GM23248 (cell line): ENCODE measurements around the gene KCNQ2. TPM values are rescaled to one million over a fixed set of nuclear protein-coding genes. Genes with fewer than 3 reads are reported as not detected.

Source experiments
- DNase-seq: peaks from one replicate; pipeline ENCODE4 v3.0.0-alpha.2; 2015
- H2AFZ ChIP-seq: fragments of 200-600 bp; sonication (generic); 2 replicates; pipeline ENCODE4 v1.6.1; 2016; ENCODE audit warnings: antibody characterized with exemption
- H3F3A ChIP-seq: fragments of 200-600 bp; sonication (generic); 2 replicates; pipeline ENCODE4 v1.6.1; 2016; ENCODE audit warnings: mild to moderate bottlenecking, antibody characterized with exemption, mixed run types; ENCODE audit not compliant: insufficient read depth
- H3K27ac ChIP-seq: fragments of 200-600 bp; sonication (generic); 2 replicates; pipeline ENCODE4 v1.5.1; 2016; ENCODE audit warnings: mild to moderate bottlenecking
- H3K27me3 ChIP-seq: fragments of 200-600 bp; sonication (generic); replicated peaks from 2 replicates; pipeline ENCODE4 v1.6.1; 2016; ENCODE audit warnings: mild to moderate bottlenecking; ENCODE audit not compliant: insufficient read depth
- H3K36me3 ChIP-seq: fragments of 200-600 bp; sonication (generic); 2 replicates; pipeline ENCODE4 v1.6.1; 2016; ENCODE audit warnings: low read depth, mild to moderate bottlenecking
- H3K4me1 ChIP-seq: fragments of 200-600 bp; sonication (generic); 2 replicates; pipeline ENCODE4 v1.6.1; 2016; ENCODE audit warnings: mild to moderate bottlenecking; ENCODE audit not compliant: insufficient read depth
- H3K4me2 ChIP-seq: fragments of 200-600 bp; sonication (generic); one replicate; pipeline ENCODE4 v1.6.1; 2016; ENCODE audit warnings: mild to moderate bottlenecking; ENCODE audit not compliant: unreplicated experiment
- H3K4me3 ChIP-seq: fragments of 200-600 bp; sonication (generic); 2 replicates; pipeline ENCODE4 v1.5.1; 2016; ENCODE audit warnings: mild to moderate bottlenecking
- H3K79me2 ChIP-seq: fragments of 200-600 bp; sonication (generic); 2 replicates; pipeline ENCODE4 v1.6.1; 2016; ENCODE audit warnings: mild to moderate bottlenecking; ENCODE audit not compliant: insufficient read depth
- H3K9ac ChIP-seq: fragments of 200-600 bp; sonication (generic); 2 replicates; pipeline ENCODE4 v1.6.1; 2016; ENCODE audit warnings: mild to moderate bottlenecking
- H3K9me2 ChIP-seq: fragments of 200-600 bp; sonication (generic); 2 replicates; pipeline ENCODE4 v1.6.1; 2016; ENCODE audit warnings: mixed run types, mild to moderate bottlenecking, moderate library complexity; ENCODE audit not compliant: insufficient read depth
- H3K9me3 ChIP-seq: fragments of 200-600 bp; sonication (generic); one replicate; pipeline ENCODE4 v1.6.1; 2017; ENCODE audit warnings: low read depth
- H4K20me1 ChIP-seq: fragments of 200-600 bp; sonication (generic); 2 replicates; pipeline ENCODE4 v1.6.0; 2016; ENCODE audit not compliant: insufficient read depth
- EZH2 ChIP-seq: fragments of 200-600 bp; sonication (generic); IDR thresholded peaks from 2 replicates; pipeline ENCODE4 v1.6.1; 2018; ENCODE audit warnings: antibody characterized with exemption, mild to moderate bottlenecking; ENCODE audit not compliant: insufficient read depth, poor library complexity, severe bottlenecking
- EZH2phosphoT487 ChIP-seq: fragments of 200-600 bp; sonication (generic); IDR thresholded peaks from 2 replicates; pipeline ENCODE4 v1.6.1; 2018; ENCODE audit warnings: antibody characterized with exemption, moderate library complexity, mild to moderate bottlenecking, low read depth; ENCODE audit not compliant: insufficient read depth
- WGBS, 2 experiments: methylation state at CpG; one replicate each; pipeline ENCODE4 v1.1.6; 2015 to 2017; ENCODE audit warnings: low lambda C conversion rate in 2 of 2, low coverage in 1 of 2; ENCODE audit errors: missing lambda C conversion rate in 2 of 2; 5-methylcytosine and 5-hydroxymethylcytosine counted together
- in situ Hi-C: fragments of 300-500 bp; cut with MboI; formaldehyde crosslinking; loops from 2 replicates; pipeline ENCODE4 v1.15.0; 2020
- polyA plus RNA-seq: library from polyadenylated mRNA; unstranded; fragments of >200 nt; fragmentation: Nextera tagmentation; extraction: Ambion mirVana; gene quantifications from 2 replicates; pipeline ENCODE4 v1.2.1, GENCODE V29; 2016
- total RNA-seq: library from RNA; depleted of rRNA; stranded (reverse); fragments of >200 nt; shearing (Covaris generic); gene quantifications from 2 replicates; pipeline ENCODE4 v1.2.3, GENCODE V29; 2014

KCNQ2 gene
- total and polyA plus RNA-seq, 2 experiments from 2014 or later, result 0.38 TPM; not detected in 1

- no peaks in the 10 kb centered on the region for H4K20me1 ChIP-seq
- H3K79me2 ChIP-seq, result no peaks in the 10 kb centered on the region
- H3K9me2 ChIP-seq, result no peaks in the 10 kb centered on the region
- WGBS, 2 experiments, result 57 to 67% methylated on average over 10 of the region's 10 CpGs
- no peak for DNase-seq
- TF ChIP-seq EZH2phosphoT487 (no peak), EZH2 (no peak)
- no peaks in the 10 kb centered on the region for H3F3A ChIP-seq
- in situ Hi-C loops, result no loop called here
- H3K4me1 ChIP-seq, result no peaks in the 10 kb centered on the region
- no peak overlapping the region for H3K27ac ChIP-seq
- H2AFZ ChIP-seq, result no peak overlapping the region
- no peak overlapping the region for H3K4me3 ChIP-seq
- no peak overlapping the region for H3K4me2 ChIP-seq
- H3K9ac ChIP-seq, result no peak overlapping the region
- H3K27me3 ChIP-seq, result peaks cover 18% of the 10 kb centered on the region
- no peaks in the 10 kb centered on the region for H3K9me3 ChIP-seq
- H3K36me3 ChIP-seq, result no peaks in the 10 kb centered on the region
Measured at GRCh38 chr20:63369024-63369530, 103.4 kb downstream of the KCNQ2 start.

- no peak for DNase-seq
- Histone ChIP-seq H3K27me3 (peaks cover 13% of the 10 kb centered on the region), H2AFZ (no peak overlapping the region), H3K9me3 (no peaks in the 10 kb centered on the region), H3F3A (no peaks in the 10 kb centered on the region), H3K4me1 (no peaks in the 10 kb centered on the region), H4K20me1 (no peaks in the 10 kb centered on the region), H3K9ac (no peak overlapping the region), H3K79me2 (no peaks in the 10 kb centered on the region), H3K9me2 (no peaks in the 10 kb centered on the region), H3K4me2 (no peak overlapping the region), H3K36me3 (no peaks in the 10 kb centered on the region), H3K27ac (no peak overlapping the region), H3K4me3 (no peak overlapping the region)
- no peak for TF ChIP-seq EZH2phosphoT487
- no peak for TF ChIP-seq EZH2
- WGBS, 2 experiments, result 55 to 60% methylated on average over 8 of the region's 8 CpGs
- in situ Hi-C loops, result no loop called here
Measured at GRCh38 chr20:63368151-63368550, 104.3 kb downstream of the KCNQ2 start.

- no peak for TF ChIP-seq EZH2phosphoT487
- no peak for TF ChIP-seq EZH2
- H2AFZ ChIP-seq, result no peak overlapping the region
- in situ Hi-C loops, result no loop called here
Measured at GRCh38 chr20:63367446-63368055, 104.9 kb downstream of the KCNQ2 start.

GRCh38 chr20:63366390-63367365 is 105.8 kb downstream of the KCNQ2 start:
- Histone ChIP-seq H3K4me2 (no peak overlapping the region), H3K4me3 (no peak overlapping the region), H2AFZ (no peak overlapping the region), H3K9me2 (no peaks in the 10 kb centered on the region), H3K36me3 (no peaks in the 10 kb centered on the region), H3K27ac (no peak overlapping the region), H3K27me3 (peaks cover 6% of the 10 kb centered on the region; the same call in 1 of the 2 replicates), H3K4me1 (no peaks in the 10 kb centered on the region), H3K9me3 (no peaks in the 10 kb centered on the region), H4K20me1 (no peaks in the 10 kb centered on the region), H3K79me2 (no peaks in the 10 kb centered on the region), H3F3A (no peaks in the 10 kb centered on the region), H3K9ac (no peak overlapping the region)
- TF ChIP-seq EZH2 (no peak), EZH2phosphoT487 (no peak)
- 57 to 59% methylated on average over 24 to 30 of the region's 30 CpGs for WGBS, 2 experiments
- no peak for DNase-seq
- in situ Hi-C loops, result no loop called here

More at GRCh38 chr20:63367446-63368055, 104.9 kb downstream of the KCNQ2 start:
- no peak for DNase-seq
- Histone ChIP-seq H3K4me2 (no peak overlapping the region), H3K9me2 (no peaks in the 10 kb centered on the region), H3K4me1 (no peaks in the 10 kb centered on the region), H3K27ac (no peak overlapping the region), H4K20me1 (no peaks in the 10 kb centered on the region), H3F3A (no peaks in the 10 kb centered on the region), H3K9me3 (no peaks in the 10 kb centered on the region), H3K4me3 (no peak overlapping the region), H3K79me2 (no peaks in the 10 kb centered on the region), H3K27me3 (peaks cover 7% of the 10 kb centered on the region), H3K9ac (no peak overlapping the region), H3K36me3 (no peaks in the 10 kb centered on the region)
- 47 to 56% methylated on average over 17 to 18 of the region's 24 CpGs for WGBS, 2 experiments
